ENCODE results near the gene TRMT13.

The TRMT13 gene

GRCh38 chr1:100132566-100133477 lies at the start of gene TRMT13, which contains the start of gene SASS6:
Gene TRMT13 (plus strand): TSS chr1:100133163. CDS start chr1:100133169, 6 bp downstream.
Gene SASS6 (minus strand): TSS chr1:100132930. CDS start chr1:100132814, 116 bp downstream.
- peak within 1 kb of the TSS; percentile 95 for H3K4me3 ChIP-seq (ENCODE audit: low read length)
- peaks cover 7% of the 10 kb centered on the region for H3K36me3 ChIP-seq (ENCODE audit: control insufficient read depth, low read depth, low read length)
- peak within 1 kb of the TSS; percentile 90 for H3K27ac ChIP-seq (ENCODE audit: low read length)
- H3K27me3 ChIP-seq (ENCODE audit: control insufficient read depth, insufficient read depth, low read length): no peaks in the 10 kb centered on the region
- peak within 1 kb of the TSS; percentile 91 for H3K9ac ChIP-seq (ENCODE audit: low read length)
- H3K9me3 ChIP-seq (ENCODE audit: control insufficient read depth, low read depth, low read length): no peaks in the 10 kb centered on the region
- no peaks in the 10 kb centered on the region for H3K4me1 ChIP-seq (ENCODE audit: control insufficient read depth, low read depth, low read length)

- H3K9ac ChIP-seq (ENCODE audit: low read length): no peak overlapping the region
- no peaks in the 10 kb centered on the region for H3K27me3 ChIP-seq (ENCODE audit: control insufficient read depth, insufficient read depth, low read length)
- no peaks in the 10 kb centered on the region for H3K9me3 ChIP-seq (ENCODE audit: control insufficient read depth, low read depth, low read length)
- no peak overlapping the region for H3K4me3 ChIP-seq (ENCODE audit: low read length)
- H3K4me1 ChIP-seq (ENCODE audit: control insufficient read depth, low read depth, low read length): no peaks in the 10 kb centered on the region
- no peak overlapping the region for H3K27ac ChIP-seq (ENCODE audit: low read length)
- H3K36me3 ChIP-seq (ENCODE audit: control insufficient read depth, low read depth, low read length): peaks cover 21% of the 10 kb centered on the region
Observed at GRCh38 chr1:100087396-100087795, 45.6 kb upstream of the TRMT13 start.

GRCh38 chr1:100089082-100089481 lies 43.9 kb upstream of the TRMT13 start:
- Histone ChIP-seq H3K9me3 (ENCODE audit: control insufficient read depth, low read depth, low read length) (no peaks in the 10 kb centered on the region), H3K27ac (ENCODE audit: low read length) (no peak overlapping the region), H3K9ac (ENCODE audit: low read length) (no peak overlapping the region), H3K4me3 (ENCODE audit: low read length) (no peak overlapping the region), H3K4me1 (ENCODE audit: control insufficient read depth, low read depth, low read length) (no peaks in the 10 kb centered on the region), H3K36me3 (ENCODE audit: control insufficient read depth, low read depth, low read length) (peaks cover 15% of the 10 kb centered on the region), H3K27me3 (ENCODE audit: control insufficient read depth, insufficient read depth, low read length) (no peaks in the 10 kb centered on the region)

GRCh38 chr1:100090471-100090870 lies 42.5 kb upstream of the TRMT13 start:
- peaks cover 18% of the 10 kb centered on the region for H3K36me3 ChIP-seq (ENCODE audit: control insufficient read depth, low read depth, low read length)

GRCh38 chr1:100100202-100100601 lies 32.8 kb upstream of the TRMT13 start:
- no peak overlapping the region for H3K27ac ChIP-seq (ENCODE audit: low read length)
- no peaks in the 10 kb centered on the region for H3K27me3 ChIP-seq (ENCODE audit: control insufficient read depth, insufficient read depth, low read length)
- H3K9ac ChIP-seq (ENCODE audit: low read length): no peak overlapping the region
- H3K36me3 ChIP-seq (ENCODE audit: control insufficient read depth, low read depth, low read length): peaks cover 48% of the 10 kb centered on the region
- H3K9me3 ChIP-seq (ENCODE audit: control insufficient read depth, low read depth, low read length): no peaks in the 10 kb centered on the region
- H3K4me1 ChIP-seq (ENCODE audit: control insufficient read depth, low read depth, low read length): no peaks in the 10 kb centered on the region
- no peak overlapping the region for H3K4me3 ChIP-seq (ENCODE audit: low read length)

More at GRCh38 chr1:100090471-100090870, 42.5 kb upstream of the TRMT13 start:
- H3K27ac ChIP-seq (ENCODE audit: low read length): no peak overlapping the region
- H3K4me3 ChIP-seq (ENCODE audit: low read length): no peak overlapping the region
- no peaks in the 10 kb centered on the region for H3K4me1 ChIP-seq (ENCODE audit: control insufficient read depth, low read depth, low read length)
- H3K9me3 ChIP-seq (ENCODE audit: control insufficient read depth, low read depth, low read length): no peaks in the 10 kb centered on the region
- H3K9ac ChIP-seq (ENCODE audit: low read length): no peak overlapping the region
- no peaks in the 10 kb centered on the region for H3K27me3 ChIP-seq (ENCODE audit: control insufficient read depth, insufficient read depth, low read length)

- no peak overlapping the region for H3K9ac ChIP-seq (ENCODE audit: low read length)
- H3K27me3 ChIP-seq (ENCODE audit: control insufficient read depth, insufficient read depth, low read length): no peaks in the 10 kb centered on the region
- H3K4me3 ChIP-seq (ENCODE audit: low read length): no peak overlapping the region
- H3K4me1 ChIP-seq (ENCODE audit: control insufficient read depth, low read depth, low read length): no peaks in the 10 kb centered on the region
- H3K27ac ChIP-seq (ENCODE audit: low read length): no peak overlapping the region
- peaks cover 57% of the 10 kb centered on the region for H3K36me3 ChIP-seq (ENCODE audit: control insufficient read depth, low read depth, low read length)
- no peaks in the 10 kb centered on the region for H3K9me3 ChIP-seq (ENCODE audit: control insufficient read depth, low read depth, low read length)
Observed at GRCh38 chr1:100101564-100101963, 31.4 kb upstream of the TRMT13 start.

- Histone ChIP-seq H3K4me3 (ENCODE audit: low read length) (no peak overlapping the region), H3K27ac (ENCODE audit: low read length) (no peak overlapping the region), H3K9me3 (ENCODE audit: control insufficient read depth, low read depth, low read length) (no peaks in the 10 kb centered on the region), H3K4me1 (ENCODE audit: control insufficient read depth, low read depth, low read length) (no peaks in the 10 kb centered on the region), H3K27me3 (ENCODE audit: control insufficient read depth, insufficient read depth, low read length) (no peaks in the 10 kb centered on the region), H3K36me3 (ENCODE audit: control insufficient read depth, low read depth, low read length) (peaks cover 47% of the 10 kb centered on the region), H3K9ac (ENCODE audit: low read length) (no peak overlapping the region)
Observed at GRCh38 chr1:100107696-100108095, 25.3 kb upstream of the TRMT13 start.

- Histone ChIP-seq H3K9ac (ENCODE audit: low read length) (no peak overlapping the region), H3K27ac (ENCODE audit: low read length) (no peak overlapping the region), H3K36me3 (ENCODE audit: control insufficient read depth, low read depth, low read length) (peaks cover 30% of the 10 kb centered on the region), H3K27me3 (ENCODE audit: control insufficient read depth, insufficient read depth, low read length) (no peaks in the 10 kb centered on the region), H3K4me3 (ENCODE audit: low read length) (no peak overlapping the region), H3K4me1 (ENCODE audit: control insufficient read depth, low read depth, low read length) (no peaks in the 10 kb centered on the region), H3K9me3 (ENCODE audit: control insufficient read depth, low read depth, low read length) (no peaks in the 10 kb centered on the region)
Observed at GRCh38 chr1:100109554-100110066, 23.4 kb upstream of the TRMT13 start.

- Histone ChIP-seq H3K9ac (ENCODE audit: low read length) (no peak overlapping the region), H3K36me3 (ENCODE audit: control insufficient read depth, low read depth, low read length) (peaks cover 24% of the 10 kb centered on the region), H3K4me1 (ENCODE audit: control insufficient read depth, low read depth, low read length) (no peaks in the 10 kb centered on the region), H3K27me3 (ENCODE audit: control insufficient read depth, insufficient read depth, low read length) (no peaks in the 10 kb centered on the region), H3K9me3 (ENCODE audit: control insufficient read depth, low read depth, low read length) (no peaks in the 10 kb centered on the region), H3K27ac (ENCODE audit: low read length) (no peak overlapping the region), H3K4me3 (ENCODE audit: low read length) (no peak overlapping the region)
Observed at GRCh38 chr1:100115524-100115923, 17.4 kb upstream of the TRMT13 start.

GRCh38 chr1:100122177-100122576 lies 10.8 kb upstream of the TRMT13 start:
- H3K4me1 ChIP-seq (ENCODE audit: control insufficient read depth, low read depth, low read length): no peaks in the 10 kb centered on the region
- peaks cover 32% of the 10 kb centered on the region for H3K36me3 ChIP-seq (ENCODE audit: control insufficient read depth, low read depth, low read length)
- no peak overlapping the region for H3K9ac ChIP-seq (ENCODE audit: low read length)
- H3K9me3 ChIP-seq (ENCODE audit: control insufficient read depth, low read depth, low read length): no peaks in the 10 kb centered on the region
- H3K27me3 ChIP-seq (ENCODE audit: control insufficient read depth, insufficient read depth, low read length): no peaks in the 10 kb centered on the region
- no peak overlapping the region for H3K27ac ChIP-seq (ENCODE audit: low read length)
- H3K4me3 ChIP-seq (ENCODE audit: low read length): no peak overlapping the region

- no peaks in the 10 kb centered on the region for H3K9me3 ChIP-seq (ENCODE audit: control insufficient read depth, low read depth, low read length)
- peaks cover 15% of the 10 kb centered on the region for H3K36me3 ChIP-seq (ENCODE audit: control insufficient read depth, low read depth, low read length)
- H3K4me1 ChIP-seq (ENCODE audit: control insufficient read depth, low read depth, low read length): no peaks in the 10 kb centered on the region
- H3K27ac ChIP-seq (ENCODE audit: low read length): no peak overlapping the region
- no peak overlapping the region for H3K4me3 ChIP-seq (ENCODE audit: low read length)
- H3K27me3 ChIP-seq (ENCODE audit: control insufficient read depth, insufficient read depth, low read length): no peaks in the 10 kb centered on the region
- H3K9ac ChIP-seq (ENCODE audit: low read length): no peak overlapping the region
Observed at GRCh38 chr1:100127226-100127625, 5.7 kb upstream of the TRMT13 start.
